Erythroblast (primary cell): ENCODE measurements around the gene RAB34.

Source experiments
- GATA1 ChIP-seq: IDR thresholded peaks from 2 replicates; pipeline ENCODE4 v1.6.1; 2011; ENCODE audit warnings: low read depth, mild to moderate bottlenecking, control low read depth, low read length, moderate library complexity
- POLR2A ChIP-seq: IDR thresholded peaks from 2 replicates; pipeline ENCODE4 v1.6.1; 2011; ENCODE audit warnings: mild to moderate bottlenecking, low read length

GRCh38 chr17:28688481-28688880 lies 29.2 kb downstream of the RAB34 start:
- no peak for TF ChIP-seq POLR2A
- TF ChIP-seq GATA1: no peak
